Heart right ventricle (tissue), 16 donors: ENCODE measurements around the gene PGAP2. TPM values are rescaled to one million over a fixed set of nuclear protein-coding genes. Genes with fewer than 3 reads are reported as not detected.

Experiments used
- ATAC-seq, 8 donors: fragments of 200-7000 bp; cut with Tn5 transposase; one replicate each; pipeline ENCODE4 v1.9.1; 2020; ENCODE audit warnings: mild to moderate bottlenecking in 8 of 8, moderate library complexity in 8 of 8, moderate number of reproducible peaks in 1 of 8
- DNase-seq, 2 donors: peaks; one replicate each; pipeline ENCODE4 v3.0.0-alpha.2; 2020
- H3K27ac ChIP-seq, 10 donors: fragments of 200-600 bp; sonication (generic) in 2 of 10; one replicate each; pipeline versions ENCODE4 v1.5.0 to v1.8.0; 2020 to 2022; ENCODE audit warnings: mild to moderate bottlenecking in 3 of 10
- H3K27me3 ChIP-seq, 7 donors: fragments of 200-600 bp; one replicate each; pipeline ENCODE4 v1.8.0; 2021 to 2022; ENCODE audit warnings: mild to moderate bottlenecking in 2 of 7
- H3K36me3 ChIP-seq, 9 donors: fragments of 200-600 bp; sonication (generic) in 1 of 9; one replicate each; pipeline versions ENCODE4 v1.5.0 to v1.8.0; 2020 to 2022; ENCODE audit warnings: mild to moderate bottlenecking in 2 of 9
- H3K4me1 ChIP-seq, 9 donors: fragments of 200-600 bp; sonication (generic) in 1 of 9; one replicate each; pipeline versions ENCODE4 v1.5.0 to v1.8.0; 2020 to 2022; ENCODE audit warnings: mild to moderate bottlenecking in 4 of 9
- H3K4me3 ChIP-seq, 10 donors: fragments of 200-600 bp; sonication (generic) in 2 of 10; one replicate each; pipeline versions ENCODE4 v1.5.0 to v1.8.0; 2020 to 2022; ENCODE audit warnings: mild to moderate bottlenecking in 7 of 10, moderate library complexity in 2 of 10
- H3K9me3 ChIP-seq, 11 donors: fragments of 200-600 bp in 10 of 11; sonication (generic) in 2 of 11; one replicate each; pipeline versions ENCODE4 v1.5.0 to v1.8.0; 2013 to 2022; ENCODE audit warnings: mild to moderate bottlenecking in 2 of 11, control low read depth in 1 of 11, moderate library complexity in 1 of 11
- WGBS, 2 donors: extraction: QIAGEN DNeasy Blood & Tissue Kit; methylation state at CpG; one replicate each; pipeline ENCODE4 v1.1.7; 2013; ENCODE audit warnings: inconsistent platforms in 1 of 2; 5-methylcytosine and 5-hydroxymethylcytosine counted together
- intact Hi-C, 10 donors: fragments of 100-400 bp; cut with DNase I; formaldehyde crosslinking; loops; one replicate each; pipeline versions ENCODE4 v1.11.1 to v1.14.2; 2022
- polyA plus RNA-seq, 2 donors: library from polyadenylated mRNA; stranded (reverse); fragments of 200-250 nt; gene quantifications; one replicate each; pipeline ENCODE4 v1.2.3, GENCODE V29; 2013
- total RNA-seq, 10 donors: library from RNA; stranded (reverse); fragmentation: NEBNext Ultra II Directional in 3 of 10; extraction: Animal tissue kit (Norgen Biotek cat#: 25700) in 3 of 10; gene quantifications; one replicate each; pipeline versions ENCODE4 v1.2.1 to v1.2.4, GENCODE V29; 2021 to 2023
- TF ChIP-seq, protein P1 (sequence below), 9 donors: fragments of 200-600 bp; sonication (generic) in 2 of 9; IDR thresholded peaks; one replicate each; pipeline versions ENCODE4 v1.5.0 to v1.8.0; 2021 to 2022; ENCODE audit warnings: antibody characterized with exemption in 9 of 9, mild to moderate bottlenecking in 5 of 9, moderate library complexity in 1 of 9
- donor health status: Arrhythmogenic right ventricular cardiomyopathy.
- donor health status: ischemic (EF 13 %, LVEDD 7.1; RV severe dilation, severe dysfunction).
- donor health status: healthy with polysubstance abuse.
- donor health status: DM: no; HTN: yes; CAD: no.
- donor health status: DM: no; HTN: no; CAD: no.
- donor health status: ischemic (EF 25% LVEDD 6.9; RV normal size, moderate dysfunction).
- donor health status: ischemic (EF 25% LVEDD 5.7; RV mildly dilated, moderate dysfunction).
- donor health status: healthy.
- donor health status: DM: yes; HTN: yes; CAD: no.
- donor health status: Ischemic cardiomyopathy.
- donor health status: ischemic (EF 35%, LVEDD 5.7; RV mildly dilated, moderate dysfunction).
- donor health status: nonischemic (EF 11% LVEDD 7.7; RV severe dilation, severe dysfunction).
- donor health status: DM: yes; HTN: yes; CAD: no.
- donor health status: PGD.
- donor health status: ischemic (EF 29% LVEDD 5.4; RV normal size, mild dysfunction).
- donor health status: nonischemic (EF 23%, LVEDD 6.1; RV moderate dilation, normal function).

The PGAP2 gene
- total and polyA plus RNA-seq, 12 donors = 12.7 to 29.8 (median 20.9) TPM

DNA sequence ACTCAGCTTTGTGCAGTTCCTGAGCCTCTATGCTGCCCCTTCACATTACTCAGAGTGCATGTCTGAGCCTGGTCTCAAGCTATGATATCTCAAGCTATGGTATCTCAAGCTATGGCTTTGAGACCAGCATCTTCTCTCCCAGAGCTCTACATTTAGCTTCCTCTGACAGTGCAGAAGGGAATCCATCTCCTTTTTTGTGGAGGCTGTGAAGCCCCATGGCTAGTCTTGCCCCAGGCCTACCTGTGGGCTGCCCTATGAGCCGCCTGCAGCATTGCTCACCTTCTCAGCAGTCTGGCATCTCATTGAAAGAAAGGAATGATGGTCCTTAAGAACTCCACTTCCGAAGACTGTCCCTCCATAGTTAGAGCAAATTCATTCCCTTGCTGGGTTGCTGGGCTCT lies 12.6 kb downstream of the PGAP2 start:
- DNase-seq (no peak), ATAC-seq (no peak)
- Histone ChIP-seq H3K4me3 (no peak overlapping the region), H3K27ac (no peak overlapping the region), H3K27me3 (no peaks in the 10 kb centered on the region), H3K4me1 (peaks cover 0 to 20% (median 5%) of the 10 kb centered on the region in 9 donors), H3K9me3 (no peaks in the 10 kb centered on the region), H3K36me3 (peaks cover 0 to 15% (median 0%) of the 10 kb centered on the region in 9 donors)
- 98 to 100% methylated on average over 2 of the region's 2 CpGs for WGBS, 2 donors
- intact Hi-C loops = no loop called here
- TF ChIP-seq, protein P1, sequence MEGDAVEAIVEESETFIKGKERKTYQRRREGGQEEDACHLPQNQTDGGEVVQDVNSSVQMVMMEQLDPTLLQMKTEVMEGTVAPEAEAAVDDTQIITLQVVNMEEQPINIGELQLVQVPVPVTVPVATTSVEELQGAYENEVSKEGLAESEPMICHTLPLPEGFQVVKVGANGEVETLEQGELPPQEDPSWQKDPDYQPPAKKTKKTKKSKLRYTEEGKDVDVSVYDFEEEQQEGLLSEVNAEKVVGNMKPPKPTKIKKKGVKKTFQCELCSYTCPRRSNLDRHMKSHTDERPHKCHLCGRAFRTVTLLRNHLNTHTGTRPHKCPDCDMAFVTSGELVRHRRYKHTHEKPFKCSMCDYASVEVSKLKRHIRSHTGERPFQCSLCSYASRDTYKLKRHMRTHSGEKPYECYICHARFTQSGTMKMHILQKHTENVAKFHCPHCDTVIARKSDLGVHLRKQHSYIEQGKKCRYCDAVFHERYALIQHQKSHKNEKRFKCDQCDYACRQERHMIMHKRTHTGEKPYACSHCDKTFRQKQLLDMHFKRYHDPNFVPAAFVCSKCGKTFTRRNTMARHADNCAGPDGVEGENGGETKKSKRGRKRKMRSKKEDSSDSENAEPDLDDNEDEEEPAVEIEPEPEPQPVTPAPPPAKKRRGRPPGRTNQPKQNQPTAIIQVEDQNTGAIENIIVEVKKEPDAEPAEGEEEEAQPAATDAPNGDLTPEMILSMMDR (IDR thresholded peaks at IDR 0.05) = no peak

GRCh38 chr11:3822312-3822711 lies 14.0 kb downstream of the PGAP2 start:
- Histone ChIP-seq H3K27me3 (no peaks in the 10 kb centered on the region), H3K36me3 (peaks cover 0 to 26% (median 8%) of the 10 kb centered on the region in 9 donors), H3K4me3 (no peak overlapping the region), H3K27ac (no peak overlapping the region), H3K4me1 (peaks cover 0 to 24% (median 0%) of the 10 kb centered on the region in 9 donors), H3K9me3 (no peaks in the 10 kb centered on the region)
- ATAC-seq (no peak), DNase-seq (no peak)
- TF ChIP-seq, protein P1 (IDR thresholded peaks at IDR 0.05) = no peak
- intact Hi-C loops = no loop called here
- 96 to 99% methylated on average over 7 of the region's 7 CpGs for WGBS, 2 donors

DNA sequence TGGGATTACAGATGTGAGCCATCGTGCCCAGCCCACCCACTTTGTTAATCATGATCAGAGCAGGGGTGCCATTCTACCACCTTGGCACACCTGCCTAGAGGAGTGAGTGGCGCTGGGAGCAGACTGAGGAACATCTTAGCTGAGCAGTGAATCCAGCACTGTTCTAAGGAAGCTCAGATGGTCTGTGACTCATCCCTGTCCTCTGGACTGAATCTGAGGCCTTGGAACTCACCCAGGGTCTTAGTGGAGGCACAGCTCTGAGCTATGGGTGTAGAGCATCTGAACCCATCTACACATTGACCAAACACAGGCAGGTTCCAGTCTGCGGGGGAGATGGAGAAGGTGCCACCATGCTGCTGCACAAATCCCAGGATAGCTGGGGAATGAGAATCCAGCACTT lies 14.9 kb downstream of the PGAP2 start:
- Histone ChIP-seq H3K9me3 (no peaks in the 10 kb centered on the region), H3K4me3 (no peak overlapping the region), H3K27ac (no peak overlapping the region), H3K36me3 (peaks cover 0 to 35% (median 11%) of the 10 kb centered on the region in 9 donors), H3K27me3 (no peaks in the 10 kb centered on the region), H3K4me1 (peaks cover 0 to 28% (median 0%) of the 10 kb centered on the region in 9 donors)
- intact Hi-C loops = no loop called here
- WGBS, 2 donors = 86 to 95% methylated on average over 3 of the region's 3 CpGs
- TF ChIP-seq, protein P1 (IDR thresholded peaks at IDR 0.05) = no peak
- no peak for DNase-seq
- ATAC-seq = peak in 1 of 8 donors; percentile 46

DNA sequence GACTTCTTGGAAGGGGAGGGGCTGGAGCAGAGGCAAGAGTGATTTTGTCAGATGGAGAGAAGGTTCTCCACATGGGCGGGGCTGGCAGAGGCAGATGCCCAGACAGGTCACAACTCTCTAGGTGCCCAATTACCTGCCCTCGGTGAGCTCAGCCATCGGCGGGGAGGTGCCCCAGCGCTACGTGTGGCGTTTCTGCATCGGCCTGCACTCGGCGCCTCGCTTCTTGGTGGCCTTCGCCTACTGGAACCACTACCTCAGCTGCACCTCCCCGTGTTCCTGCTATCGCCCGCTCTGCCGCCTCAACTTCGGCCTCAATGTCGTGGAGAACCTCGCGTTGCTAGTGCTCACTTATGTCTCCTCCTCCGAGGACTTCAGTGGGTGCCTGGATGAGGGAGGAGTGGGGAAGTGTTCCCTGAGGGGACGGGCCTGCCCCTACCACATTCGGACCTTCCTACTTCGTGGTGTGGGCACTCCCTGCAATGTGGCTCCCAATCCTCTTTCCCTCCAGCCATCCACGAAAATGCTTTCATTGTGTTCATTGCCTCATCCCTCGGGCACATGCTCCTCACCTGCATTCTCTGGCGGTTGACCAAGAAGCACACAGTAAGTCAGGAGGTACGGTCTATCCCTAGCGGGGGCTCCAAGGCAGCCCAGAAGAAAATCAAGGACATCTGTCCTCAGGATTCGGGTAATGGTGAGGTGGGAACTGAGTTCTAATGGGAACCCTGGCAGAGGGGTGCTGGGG lies 15.6 kb downstream of the PGAP2 start:
- TF ChIP-seq, protein P1 (IDR thresholded peaks at IDR 0.05) = no peak
- Histone ChIP-seq H3K4me1 (peaks cover 0 to 29% (median 0%) of the 10 kb centered on the region in 9 donors), H3K9me3 (no peaks in the 10 kb centered on the region), H3K36me3 (peaks cover 0 to 40% (median 11%) of the 10 kb centered on the region in 9 donors), H3K27ac (peak overlapping the region in 1 of 10 donors; percentile 36), H3K4me3 (no peak overlapping the region), H3K27me3 (no peaks in the 10 kb centered on the region)
- DNase-seq (no peak), ATAC-seq (no peak)
- WGBS, 2 donors = 96 to 97% methylated on average over 30 of the region's 30 CpGs
- intact Hi-C loops = no loop called here
